ENCODE measurements around the gene KRTAP10-12.

- no peak for TF ChIP-seq CTCF (IDR thresholded peaks at IDR 0.05)
- no peak for TF ChIP-seq POLR2A (IDR thresholded peaks at IDR 0.05)
Measured at GRCh38 chr21:44691686-44692085, 5.3 kb upstream of the KRTAP10-12 start.

Data from esophagus squamous epithelium (tissue), 4 donors.